GM19025 (cell line): ENCODE measurements around the gene MSTO1.
"Not testable (repeated sequence)": the region's sequence is repeated elsewhere in the genome, so short reads cannot be mapped to it uniquely, and the experiment has no call there.

ENCODE experiments used
- ATAC-seq: cut with Tn5 transposase; IDR thresholded peaks from one replicate; pipeline ENCODE4 v1.9.1; 2021; ENCODE audit warnings: mild to moderate bottlenecking, low read depth, moderate library complexity; ENCODE audit not compliant: unreplicated experiment

Gene MSTO1

GRCh38 chr1:155609515-155610256, at the start of gene MSTO1:
Gene MSTO1 (plus strand): TSS chr1:155610218. CDS start chr1:155610249, 31 bp downstream.
- ATAC-seq, result peak; percentile 93

- not testable (repeated sequence) for ATAC-seq
These were observed 48.0 kb upstream of the MSTO1 start for GRCh38 chr1:155561779-155562580.

GRCh38 chr1:155562581-155563376, 47.2 kb upstream of the MSTO1 start, which contains the start of gene ASH1L:
Gene ASH1L (minus strand): TSS chr1:155562803. CDS start chr1:155521519, 41,284 bp downstream.
- ATAC-seq, result peak; percentile 68

DNA sequence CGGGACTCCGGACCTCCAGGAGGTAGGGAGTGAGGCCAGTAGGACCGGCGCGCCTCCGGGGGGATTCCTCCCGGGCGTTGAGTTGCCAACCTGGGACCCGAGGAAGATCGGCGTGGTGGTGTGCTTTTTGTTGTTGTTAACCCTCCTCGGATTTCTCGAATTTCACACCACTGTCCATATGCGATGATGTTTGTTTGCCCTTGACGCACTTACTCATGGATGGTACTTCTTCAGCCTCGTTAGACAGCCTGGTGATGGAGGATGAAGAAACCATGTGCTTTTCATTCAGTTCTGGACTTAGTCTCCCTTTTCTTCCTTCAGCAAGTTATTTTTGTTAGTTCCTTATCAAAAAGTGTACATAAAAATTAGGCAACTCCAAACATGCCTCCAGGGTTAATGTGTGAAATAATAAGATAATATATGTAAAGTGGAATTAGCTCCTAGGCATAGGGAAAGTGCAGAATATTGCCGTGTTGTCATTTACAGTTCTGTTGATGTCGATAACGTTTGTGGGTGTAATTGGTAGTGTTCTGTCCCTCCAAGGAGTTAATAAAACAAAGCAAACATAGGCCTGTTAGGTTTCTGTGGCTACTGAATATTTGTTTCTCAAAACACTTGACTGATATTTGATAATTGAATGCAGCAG, 46.5 kb upstream of the MSTO1 start:
- ATAC-seq, result not testable (repeated sequence)

DNA sequence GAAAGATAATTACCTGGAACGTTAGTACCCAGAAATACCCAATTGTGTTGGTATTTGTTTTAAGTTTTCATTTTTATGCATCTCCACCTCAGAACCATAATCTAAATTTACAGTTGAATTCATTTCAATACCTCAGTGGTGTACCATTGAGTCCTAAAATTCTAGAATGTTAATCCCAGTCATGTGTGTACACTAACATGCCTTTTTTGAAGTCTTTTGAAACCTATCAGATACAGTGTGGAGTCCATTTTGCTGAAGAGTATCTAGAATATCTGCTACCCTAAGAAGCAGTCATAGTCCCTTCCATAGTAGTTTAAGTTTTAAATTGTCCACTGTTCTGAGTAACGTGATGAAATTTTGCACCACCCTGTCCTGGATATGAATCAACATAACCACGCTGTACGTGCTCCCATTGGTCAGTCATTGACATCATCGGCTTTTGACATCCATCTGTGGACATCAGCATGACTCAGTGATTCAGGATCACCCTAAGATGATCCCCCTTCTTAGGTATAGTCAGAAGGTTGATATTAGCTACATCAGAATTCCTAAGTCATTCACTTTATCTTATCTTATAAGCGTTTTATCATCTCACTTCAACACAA, 39.9 kb upstream of the MSTO1 start:
- ATAC-seq, result no peak

GRCh38 chr1:155570593-155570990, 39.4 kb upstream of the MSTO1 start:
- no peak for ATAC-seq

DNA sequence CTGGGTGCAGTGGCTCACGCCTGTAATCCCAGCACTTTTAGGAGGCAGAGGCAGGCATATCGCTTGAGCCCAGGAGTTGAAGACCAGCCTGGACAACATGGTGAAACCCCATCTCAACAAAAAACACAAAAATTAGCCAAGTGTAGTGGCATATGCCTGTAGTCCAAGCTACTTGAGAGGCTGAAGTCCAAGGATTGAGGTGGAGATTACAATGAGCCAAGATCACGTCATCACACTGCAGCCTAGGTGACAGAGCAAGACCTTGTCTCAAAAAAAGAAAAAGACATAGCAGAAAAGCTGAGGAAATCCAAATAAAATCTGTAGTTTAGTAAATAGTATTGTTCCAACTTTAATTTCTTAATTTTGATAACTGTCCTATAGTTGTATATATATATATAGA, 35.9 kb upstream of the MSTO1 start:
- no peak for ATAC-seq

- not testable (repeated sequence) for ATAC-seq
These were observed 34.4 kb upstream of the MSTO1 start for GRCh38 chr1:155575608-155576007.

DNA sequence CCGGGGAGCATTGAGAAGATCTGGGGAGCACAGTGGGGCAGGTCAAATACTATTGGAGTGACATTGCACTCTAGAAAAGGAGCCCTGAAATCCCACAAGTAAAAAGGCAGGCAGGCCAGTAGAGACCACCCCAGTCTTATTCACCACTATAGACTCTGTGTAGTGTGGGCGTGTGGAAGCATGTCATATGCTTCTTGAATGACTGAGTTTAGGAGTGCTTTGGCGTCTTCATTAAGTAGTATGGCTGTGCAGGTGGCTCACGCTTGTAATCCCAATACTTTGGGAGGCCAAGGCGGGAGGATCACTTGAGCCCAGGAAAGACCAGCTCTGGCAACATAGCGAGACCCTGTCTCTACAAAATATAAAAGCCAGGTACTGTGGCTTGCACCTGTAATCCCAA, 26.2 kb upstream of the MSTO1 start:
- not testable (repeated sequence) for ATAC-seq

GRCh38 chr1:155589282-155589681, 20.7 kb upstream of the MSTO1 start:
- ATAC-seq, result not testable (repeated sequence)

GRCh38 chr1:155590516-155591247, 19.3 kb upstream of the MSTO1 start:
- not testable (repeated sequence) for ATAC-seq

DNA sequence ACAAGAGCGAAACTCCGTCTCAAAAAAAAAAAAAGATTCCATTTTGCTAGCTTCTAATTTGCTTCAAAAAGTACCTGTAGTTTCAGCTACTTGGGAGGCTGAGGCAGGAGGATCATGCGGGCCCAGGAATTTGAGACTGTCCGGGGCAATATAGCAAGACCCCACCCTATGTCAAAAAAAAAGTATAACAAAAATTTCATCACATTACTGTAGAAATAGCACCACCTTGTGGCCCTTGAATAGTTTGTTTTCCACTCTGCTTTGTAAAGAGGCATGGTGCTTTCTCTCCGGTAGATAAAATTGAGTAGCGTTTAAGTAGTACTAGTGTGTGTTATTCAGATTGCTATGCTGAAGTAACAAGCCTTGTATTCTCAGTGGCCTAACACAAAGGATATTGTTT, 18.2 kb upstream of the MSTO1 start:
- ATAC-seq, result no peak

- ATAC-seq, result not testable (repeated sequence)
These were observed 14.0 kb upstream of the MSTO1 start for GRCh38 chr1:155595877-155596474.

GRCh38 chr1:155596864-155597263, 13.2 kb upstream of the MSTO1 start:
- no peak for ATAC-seq

DNA sequence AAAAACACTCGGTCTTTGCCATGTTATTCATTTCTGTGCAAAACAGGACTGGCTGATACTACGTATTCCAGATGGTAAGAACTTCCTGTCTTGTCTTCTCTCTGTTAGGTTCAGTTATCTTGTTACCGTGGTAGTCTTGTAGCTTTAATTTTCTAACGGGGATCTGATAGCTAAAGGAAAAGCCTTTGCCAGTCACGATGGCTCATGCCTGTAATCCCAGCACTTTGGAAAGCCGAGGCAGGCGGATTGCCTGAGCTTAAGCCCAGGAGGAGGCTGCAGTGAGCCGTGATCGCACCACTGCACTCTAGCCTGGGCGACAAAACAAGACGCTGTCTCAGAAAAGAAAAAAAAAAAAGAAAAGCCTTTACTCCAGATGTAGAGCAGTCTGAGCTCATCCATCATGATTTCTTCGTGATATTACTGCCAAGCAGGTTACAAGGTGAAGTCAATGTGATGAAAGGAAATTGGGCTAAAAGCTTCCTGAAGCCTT, 11.1 kb upstream of the MSTO1 start:
- no peak for ATAC-seq

GRCh38 chr1:155599828-155600572, 10.0 kb upstream of the MSTO1 start:
- not testable (repeated sequence) for ATAC-seq

DNA sequence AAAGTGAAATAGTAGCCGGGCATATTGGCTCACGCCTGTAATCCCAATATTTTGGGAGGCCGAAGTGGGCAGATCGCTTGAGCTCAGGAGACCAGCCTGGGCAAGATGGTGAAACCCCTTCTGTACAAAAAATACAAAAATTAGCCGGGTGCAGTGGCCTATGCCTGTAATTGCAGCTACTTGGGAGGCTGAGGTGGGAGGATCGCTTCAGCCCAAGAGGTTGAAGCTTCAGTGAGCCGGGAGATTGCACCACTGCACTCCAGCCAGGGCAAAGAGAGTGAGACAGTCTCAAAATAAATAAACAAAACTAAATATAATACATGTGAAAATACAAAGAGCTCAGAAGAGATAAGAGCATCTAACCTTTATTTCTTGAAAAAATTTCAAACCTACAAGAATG, 2.3 kb upstream of the MSTO1 start:
- no peak for ATAC-seq

DNA sequence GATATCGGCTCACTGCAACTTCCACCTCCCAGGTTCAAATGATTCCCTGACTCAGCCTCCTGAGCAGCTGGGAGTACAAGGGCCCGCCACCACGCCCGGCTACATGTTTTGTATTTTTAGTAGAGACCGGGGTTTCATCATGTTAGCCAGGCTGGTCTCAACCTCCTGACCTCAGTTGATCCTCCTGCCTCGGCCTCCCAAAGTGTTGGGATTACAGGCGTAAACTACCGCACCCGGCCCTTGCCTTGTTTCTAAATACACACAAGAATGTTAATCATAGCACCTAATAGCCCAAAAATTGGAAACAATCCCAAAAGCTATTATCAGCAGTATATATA, 1.2 kb upstream of the MSTO1 start:
- no peak for ATAC-seq
